HG03571 (cell line): ENCODE results near the gene ME3.

Experiments
- ATAC-seq: cut with Tn5 transposase; IDR thresholded peaks from one replicate; pipeline ENCODE4 v1.9.1; 2021; ENCODE audit not compliant: unreplicated experiment

The ME3 gene

GRCh38 chr11:86397351-86397750 lies 275.1 kb downstream of the ME3 start:
- no peak for ATAC-seq

- ATAC-seq = no peak
These were observed 276.0 kb downstream of the ME3 start for GRCh38 chr11:86396396-86396795.

DNA sequence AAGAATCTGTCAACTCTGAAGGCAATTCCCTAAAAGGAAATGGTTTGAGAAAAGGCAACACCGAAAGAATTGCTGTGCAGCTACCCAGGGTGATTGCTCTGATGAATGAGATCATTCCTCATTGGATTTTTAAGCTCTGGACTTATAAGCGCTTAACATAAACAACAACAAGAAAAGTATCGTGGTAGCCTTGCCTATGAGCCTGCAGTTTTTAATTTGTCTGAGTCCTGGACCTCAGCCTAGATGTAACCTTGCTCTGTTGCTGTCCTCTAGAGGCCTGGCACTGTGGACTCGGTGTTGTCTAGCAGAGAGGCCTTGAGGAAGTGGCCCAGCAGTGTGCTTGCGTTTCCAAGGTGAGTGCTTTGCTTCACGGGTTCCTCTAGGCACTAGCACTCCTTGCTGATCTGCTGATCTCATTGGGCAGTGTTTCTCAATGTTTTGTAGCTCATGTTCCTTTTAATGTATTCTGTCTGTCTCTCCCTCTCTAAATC lies 277.3 kb downstream of the ME3 start:
- ATAC-seq = no peak
